GM10266 (cell line): ENCODE results near the gene ACSS1.
A peak's percentile ranks its signal among the peaks of the same experiment; 100 is the strongest.

Experiments
- DNase-seq: peaks from one replicate; pipeline ENCODE4 v3.0.0; 2012; ENCODE audit errors: extremely low spot score
- CTCF ChIP-seq: IDR thresholded peaks from 2 replicates; pipeline ENCODE4 v1.5.1; 2012; ENCODE audit warnings: mild to moderate bottlenecking, low read depth; ENCODE audit not compliant: control insufficient read depth, insufficient read depth; ENCODE audit errors: missing control alignments

Gene ACSS1

GRCh38 chr20:25058051-25058846 lies at the start of gene ACSS1:
ACSS1 (minus strand) TSS chr20:25058139; CDS start chr20:25058102, 37 bp downstream.
- peak; percentile 88 for DNase-seq
- TF ChIP-seq CTCF, result no peak

GRCh38 chr20:25103526-25103925 lies 45.6 kb upstream of the ACSS1 start:
- no peak for DNase-seq
- TF ChIP-seq CTCF, result no peak

- no peak for TF ChIP-seq CTCF
- DNase-seq, result no peak
Measured at GRCh38 chr20:25100914-25101313, 43.0 kb upstream of the ACSS1 start.

- no peak for TF ChIP-seq CTCF
Measured at GRCh38 chr20:25099601-25100140, 41.7 kb upstream of the ACSS1 start.

GRCh38 chr20:25097498-25097897 lies 39.6 kb upstream of the ACSS1 start:
- no peak for DNase-seq
- no peak for TF ChIP-seq CTCF

More at GRCh38 chr20:25099601-25100140, 41.7 kb upstream of the ACSS1 start:
- no peak for DNase-seq

GRCh38 chr20:25090492-25091429 lies 32.8 kb upstream of the ACSS1 start:
- DNase-seq, result no peak
- TF ChIP-seq CTCF, result no peak
